HepG2 (cell line): ENCODE measurements around the gene MED10. TPM values are rescaled to one million over a fixed set of nuclear protein-coding genes. Genes with fewer than 3 reads are reported as not detected.

ENCODE experiments used
- ATF5 ChIP-seq: sonication (generic); formaldehyde crosslinking; IDR thresholded peaks from 2 replicates; pipeline ENCODE4 v1.4.0; 2020; ENCODE audit warnings: mild to moderate bottlenecking, low read depth, missing genetic modification reagents
- CREM ChIP-seq, 2 experiments: sonication (generic) in 1 of 2; formaldehyde crosslinking in 1 of 2; IDR thresholded peaks; 2 replicates each; pipeline versions ENCODE4 v1.4.0 to v1.6.1; 2016 to 2020; ENCODE audit warnings: antibody characterized with exemption in 1 of 2, mild to moderate bottlenecking in 1 of 2, missing genetic modification reagents in 1 of 2
- HMG20B ChIP-seq: conservative IDR thresholded peaks from 2 replicates; pipeline ENCODE4 v1.6.1; 2016; ENCODE audit warnings: missing genetic modification reagents, missing compliant biosample characterization
- MED13 ChIP-seq: sonication (generic); formaldehyde crosslinking; IDR thresholded peaks from 2 replicates; pipeline ENCODE4 v1.5.0; 2020; ENCODE audit warnings: missing genetic modification reagents
- MEF2D ChIP-seq: sonication (generic); formaldehyde crosslinking; IDR thresholded peaks from 2 replicates; pipeline ENCODE4 v1.5.1; 2020; ENCODE audit warnings: mild to moderate bottlenecking, missing genetic modification reagents
- NFE2L2 ChIP-seq: fragments of 150-350 bp; IDR thresholded peaks from 2 replicates; pipeline ENCODE4 v1.6.1; 2014; ENCODE audit warnings: low read length
- PRDM15 ChIP-seq: sonication (generic); formaldehyde crosslinking; IDR thresholded peaks from 2 replicates; pipeline ENCODE4 v1.4.0; 2020; ENCODE audit warnings: missing genetic modification reagents
- RBAK ChIP-seq: sonication (generic); formaldehyde crosslinking; IDR thresholded peaks from 2 replicates; pipeline ENCODE4 v1.5.1; 2020; ENCODE audit warnings: mild to moderate bottlenecking, missing genetic modification reagents
- TBX2 ChIP-seq: sonication (generic); formaldehyde crosslinking; IDR thresholded peaks from 2 replicates; pipeline ENCODE4 v1.5.0; 2020; ENCODE audit warnings: missing genetic modification reagents, mild to moderate bottlenecking, borderline replicate concordance
- TCF7L2 ChIP-seq: IDR thresholded peaks from 2 replicates; pipeline ENCODE4 v1.6.1; 2011; ENCODE audit warnings: mild to moderate bottlenecking, low read depth, low read length, moderate library complexity
- ZNF318 ChIP-seq: sonication (generic); formaldehyde crosslinking; IDR thresholded peaks from 2 replicates; pipeline ENCODE4 v1.4.0; 2020; ENCODE audit warnings: mild to moderate bottlenecking, missing genetic modification reagents
- ZNF501 ChIP-seq: sonication (generic); formaldehyde crosslinking; IDR thresholded peaks from 2 replicates; pipeline ENCODE4 v1.5.1; 2020; ENCODE audit warnings: mild to moderate bottlenecking, moderate library complexity, missing genetic modification reagents
- ZNF503 ChIP-seq: sonication (generic); formaldehyde crosslinking; IDR thresholded peaks from 2 replicates; pipeline ENCODE4 v1.4.0; 2020; ENCODE audit warnings: missing genetic modification reagents
- polyA plus RNA-seq, 8 experiments: library from polyadenylated mRNA; depleted of rRNA in 3 of 8; stranded (reverse) in 7 of 8; unstranded in 1 of 8; fragments of >200 nt; fragmentation: Illumina TruSeq in 4 of 8; extraction: Trizol in 4 of 8; gene quantifications; 2 replicates each; pipeline versions ENCODE4 v1.2.1 to v1.2.3, GENCODE V29; 2011 to 2016; ENCODE audit warnings: low read depth in 4 of 8, missing spikeins in 1 of 8, mixed read lengths in 1 of 8; ENCODE audit not compliant: insufficient read depth in 1 of 8
- total RNA-seq, 5 experiments: library from RNA; depleted of rRNA; stranded (reverse); fragments of >200 nt; fragmentation: Illumina TruSeq; extraction: Trizol; gene quantifications; 2 replicates each; pipeline ENCODE4 v1.2.3, GENCODE V29; 2016; ENCODE audit warnings: low read depth in 1 of 5

Gene MED10
- total and polyA plus RNA-seq, 2 of the 13 experiments (the other 11 are each of a cell fraction or from before 2014, with no cell fraction given), result 11.2 to 23.7 TPM

GRCh38 chr5:6377905-6378765 lies at the start of gene MED10 (continued):
- no peak for TF ChIP-seq PRDM15
- TF ChIP-seq NFE2L2, result no peak
- no peak for TF ChIP-seq MED13 (CRISPR knock-in tag)
- TF ChIP-seq ZNF501 (CRISPR knock-in tag), result no peak; the same call in 1 of the 2 replicates
- TF ChIP-seq ATF5, result no peak
- no peak for TF ChIP-seq CREM (IDR thresholded peaks at IDR 0.05)
- no peak for TF ChIP-seq CREM (CRISPR knock-in tag; IDR thresholded peaks at IDR 0.05)
- no peak for TF ChIP-seq HMG20B
- TF ChIP-seq TBX2 (CRISPR knock-in tag), result peak; percentile 32; the same call in 1 of the 2 replicates
- no peak for TF ChIP-seq ZNF318
- no peak for TF ChIP-seq RBAK
- TF ChIP-seq ZNF503 (CRISPR knock-in tag), result no peak
- no peak for TF ChIP-seq MEF2D
- no peak for TF ChIP-seq TCF7L2
